ENCODE data around the gene IQGAP2.
A peak's percentile ranks its signal among the peaks of the same experiment; 100 is the strongest.

Gene IQGAP2

DNA sequence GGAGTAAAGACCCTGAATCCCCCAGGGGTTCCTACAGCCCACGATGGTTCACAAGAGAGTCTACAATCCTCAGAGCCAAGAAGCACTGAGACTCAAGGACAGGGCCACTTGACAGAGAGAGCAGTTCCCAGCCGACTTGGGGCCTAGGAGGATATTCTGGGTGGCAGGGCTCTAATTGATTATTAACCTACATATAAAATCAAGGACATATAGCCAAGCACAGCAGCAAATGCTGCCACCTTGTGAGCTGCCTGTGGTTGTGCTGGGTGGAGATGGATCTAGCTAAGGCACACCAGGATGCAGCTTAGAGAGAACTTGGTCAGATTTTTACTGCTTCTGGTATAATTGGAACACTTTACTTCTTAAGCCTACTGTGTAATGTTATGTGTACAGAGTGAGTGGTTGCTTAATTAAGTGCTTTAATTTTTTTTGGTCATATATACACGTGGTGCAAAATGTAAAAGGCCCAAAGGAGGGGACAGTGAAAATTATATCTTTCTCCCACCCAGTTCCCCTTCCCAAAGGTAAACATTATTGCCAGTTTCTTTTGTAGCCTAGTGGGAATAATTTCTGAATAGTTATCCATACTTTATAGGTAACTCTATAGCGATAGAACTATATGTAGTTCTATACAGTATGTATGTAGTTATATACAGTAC is 141.3 kb downstream of the IQGAP2 start:
- no peak for TF ChIP-seq EZH2phosphoT487 (IDR thresholded peaks at IDR 0.05; ENCODE audit: borderline replicate concordance, low read length)
- TF ChIP-seq, protein P1, sequence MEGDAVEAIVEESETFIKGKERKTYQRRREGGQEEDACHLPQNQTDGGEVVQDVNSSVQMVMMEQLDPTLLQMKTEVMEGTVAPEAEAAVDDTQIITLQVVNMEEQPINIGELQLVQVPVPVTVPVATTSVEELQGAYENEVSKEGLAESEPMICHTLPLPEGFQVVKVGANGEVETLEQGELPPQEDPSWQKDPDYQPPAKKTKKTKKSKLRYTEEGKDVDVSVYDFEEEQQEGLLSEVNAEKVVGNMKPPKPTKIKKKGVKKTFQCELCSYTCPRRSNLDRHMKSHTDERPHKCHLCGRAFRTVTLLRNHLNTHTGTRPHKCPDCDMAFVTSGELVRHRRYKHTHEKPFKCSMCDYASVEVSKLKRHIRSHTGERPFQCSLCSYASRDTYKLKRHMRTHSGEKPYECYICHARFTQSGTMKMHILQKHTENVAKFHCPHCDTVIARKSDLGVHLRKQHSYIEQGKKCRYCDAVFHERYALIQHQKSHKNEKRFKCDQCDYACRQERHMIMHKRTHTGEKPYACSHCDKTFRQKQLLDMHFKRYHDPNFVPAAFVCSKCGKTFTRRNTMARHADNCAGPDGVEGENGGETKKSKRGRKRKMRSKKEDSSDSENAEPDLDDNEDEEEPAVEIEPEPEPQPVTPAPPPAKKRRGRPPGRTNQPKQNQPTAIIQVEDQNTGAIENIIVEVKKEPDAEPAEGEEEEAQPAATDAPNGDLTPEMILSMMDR (IDR thresholded peaks at IDR 0.05; ENCODE audit: low read depth, low read length, poor library complexity, severe bottlenecking) = peak; percentile 65
- Histone ChIP-seq H3K79me2 (ENCODE audit: control insufficient read depth, low read length) (peaks cover 41% of the 10 kb centered on the region), H3F3A (ENCODE audit: control insufficient read depth, insufficient read depth) (0 out of 2 replicates have a peak, but pooled peaks cover 2% of the 10 kb centered on the region), H4K20me1 (ENCODE audit: control insufficient read depth, insufficient read depth, low read depth, low read length) (no peaks in the 10 kb centered on the region), H3K36me3 (ENCODE audit: control insufficient read depth, low read length) (no peaks in the 10 kb centered on the region), H3K9me3 (ENCODE audit: control insufficient read depth, insufficient read depth, low read length) (no peaks in the 10 kb centered on the region), H3K27me3 (ENCODE audit: control insufficient read depth, low read length) (no peaks in the 10 kb centered on the region), H3K4me1 (ENCODE audit: control insufficient read depth, low read length) (peaks cover 40% of the 10 kb centered on the region), H3K4me2 (ENCODE audit: low read length) (no peak overlapping the region), H3K4me3 (ENCODE audit: low read length) (no peak overlapping the region), H3K27ac (ENCODE audit: low read depth, low read length) (no peak overlapping the region), H3K9me2 (replicated peaks; ENCODE audit: control insufficient read depth, low read length) (no peaks in the 10 kb centered on the region)

GRCh38 chr5:76545184-76545583 is 142.1 kb downstream of the IQGAP2 start:
- Histone ChIP-seq H3K36me3 (ENCODE audit: control insufficient read depth, low read length) (no peaks in the 10 kb centered on the region), H3K27ac (ENCODE audit: low read depth, low read length) (no peak overlapping the region), H3K27me3 (ENCODE audit: control insufficient read depth, low read length) (no peaks in the 10 kb centered on the region), H3K79me2 (ENCODE audit: control insufficient read depth, low read length) (peaks cover 41% of the 10 kb centered on the region), H3K9me3 (ENCODE audit: control insufficient read depth, insufficient read depth, low read length) (no peaks in the 10 kb centered on the region), H3K4me3 (ENCODE audit: low read length) (no peak overlapping the region), H3K4me2 (ENCODE audit: low read length) (no peak overlapping the region), H4K20me1 (ENCODE audit: control insufficient read depth, insufficient read depth, low read depth, low read length) (no peaks in the 10 kb centered on the region), H3K9me2 (replicated peaks; ENCODE audit: control insufficient read depth, low read length) (no peaks in the 10 kb centered on the region), H3K4me1 (ENCODE audit: control insufficient read depth, low read length) (peaks cover 40% of the 10 kb centered on the region), H3F3A (ENCODE audit: control insufficient read depth, insufficient read depth) (0 out of 2 replicates have a peak, but pooled peaks cover 2% of the 10 kb centered on the region)
- TF ChIP-seq, protein P1 (IDR thresholded peaks at IDR 0.05; ENCODE audit: low read depth, low read length, poor library complexity, severe bottlenecking) = no peak
- no peak for TF ChIP-seq EZH2phosphoT487 (IDR thresholded peaks at IDR 0.05; ENCODE audit: borderline replicate concordance, low read length)

DNA sequence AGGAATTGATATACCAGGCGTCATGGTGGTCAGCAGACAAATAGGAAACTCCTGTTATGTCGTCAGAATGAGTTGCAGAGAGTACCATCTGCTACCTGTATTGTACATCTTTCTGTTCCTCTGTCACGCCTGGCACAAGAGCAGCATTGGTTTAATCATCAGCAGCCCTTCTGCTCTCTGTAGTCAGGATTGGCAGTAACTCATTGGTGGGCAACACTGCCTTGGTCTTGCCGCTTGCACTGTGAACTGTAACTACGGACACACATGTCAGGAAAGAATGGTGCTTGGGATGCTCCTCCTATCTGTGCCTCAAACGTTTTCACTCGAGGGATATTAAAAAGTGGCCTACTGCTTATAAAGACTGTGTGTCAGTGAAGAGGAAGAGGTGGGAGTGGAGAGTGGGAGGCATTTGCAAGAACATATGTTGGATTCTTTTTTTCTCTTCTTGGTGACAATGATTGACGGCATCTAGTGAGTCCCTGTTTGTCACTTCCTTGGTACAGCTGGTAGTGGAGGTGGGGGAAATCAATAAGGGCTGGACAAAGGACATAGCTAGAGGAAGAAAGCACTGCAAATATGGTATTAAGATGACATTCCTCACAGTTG is 143.5 kb downstream of the IQGAP2 start:
- TF ChIP-seq, protein P1 (IDR thresholded peaks at IDR 0.05; ENCODE audit: low read depth, low read length, poor library complexity, severe bottlenecking) = no peak
- no peak for TF ChIP-seq EZH2phosphoT487 (IDR thresholded peaks at IDR 0.05; ENCODE audit: borderline replicate concordance, low read length)
- H3K4me2 ChIP-seq (ENCODE audit: low read length) = peak overlapping the region; percentile 72

More for the DNA sequence above, 143.5 kb downstream of the IQGAP2 start:
- Histone ChIP-seq H3K79me2 (ENCODE audit: control insufficient read depth, low read length) (peaks cover 41% of the 10 kb centered on the region), H3K9me2 (replicated peaks; ENCODE audit: control insufficient read depth, low read length) (no peaks in the 10 kb centered on the region), H3K4me1 (ENCODE audit: control insufficient read depth, low read length) (peaks cover 40% of the 10 kb centered on the region), H3K9me3 (ENCODE audit: control insufficient read depth, insufficient read depth, low read length) (no peaks in the 10 kb centered on the region), H4K20me1 (ENCODE audit: control insufficient read depth, insufficient read depth, low read depth, low read length) (no peaks in the 10 kb centered on the region), H3K4me3 (ENCODE audit: low read length) (peak overlapping the region; percentile 52), H3K27me3 (ENCODE audit: control insufficient read depth, low read length) (no peaks in the 10 kb centered on the region), H3K36me3 (ENCODE audit: control insufficient read depth, low read length) (no peaks in the 10 kb centered on the region), H3K27ac (ENCODE audit: low read depth, low read length) (peak overlapping the region; percentile 42), H3F3A (ENCODE audit: control insufficient read depth, insufficient read depth) (0 out of 2 replicates have a peak, but pooled peaks cover 2% of the 10 kb centered on the region)

All from DOHH2 (cell line).